Hindlimb muscle (tissue), 1 donor: ENCODE measurements around the gene IRF2. TPM values are rescaled to one million over a fixed set of nuclear protein-coding genes. Genes with fewer than 3 reads are reported as not detected.
"Not testable (repeated sequence)": the region's sequence is repeated elsewhere in the genome, so short reads cannot be mapped to it uniquely, and the experiment has no call there.

ENCODE experiments used
- DNase-seq: peaks from one replicate; pipeline ENCODE4 v3.0.0-alpha.2; 2013
- polyA plus RNA-seq: library from polyadenylated mRNA; unstranded; fragments of 120-200 nt; gene quantifications from one replicate; pipeline ENCODE4 v1.2.1, GENCODE V29; 2013; ENCODE audit not compliant: insufficient read length

The IRF2 gene
- polyA plus RNA-seq, 1 donor: 16.7 TPM

- DNase-seq: no peak
Observed at GRCh38 chr4:184344899-184345572, 129.3 kb downstream of the IRF2 start.

GRCh38 chr4:184344435-184344834 lies 129.9 kb downstream of the IRF2 start:
- no peak for DNase-seq

- peak; percentile 83 for DNase-seq
Observed at GRCh38 chr4:184343502-184344177, 130.7 kb downstream of the IRF2 start.

- DNase-seq: not testable (repeated sequence)
Observed at GRCh38 chr4:184342857-184343237, 131.5 kb downstream of the IRF2 start.

GRCh38 chr4:184342167-184342856 lies 132.0 kb downstream of the IRF2 start:
- no peak for DNase-seq

- DNase-seq: not testable (repeated sequence)
Observed at GRCh38 chr4:184339398-184340193, 134.8 kb downstream of the IRF2 start.

GRCh38 chr4:184337907-184338306 lies 136.4 kb downstream of the IRF2 start:
- no peak for DNase-seq

Other genes with a start within 250 kb of the IRF2 start
- gene CASP3, start 174.9 kb upstream of the IRF2 start, polyA plus RNA-seq: 39.6 TPM
- 29.4 TPM for gene PRIMPOL, start 175.2 kb upstream of the IRF2 start, polyA plus RNA-seq